ENCODE measurements around the gene CEP170.

DNA sequence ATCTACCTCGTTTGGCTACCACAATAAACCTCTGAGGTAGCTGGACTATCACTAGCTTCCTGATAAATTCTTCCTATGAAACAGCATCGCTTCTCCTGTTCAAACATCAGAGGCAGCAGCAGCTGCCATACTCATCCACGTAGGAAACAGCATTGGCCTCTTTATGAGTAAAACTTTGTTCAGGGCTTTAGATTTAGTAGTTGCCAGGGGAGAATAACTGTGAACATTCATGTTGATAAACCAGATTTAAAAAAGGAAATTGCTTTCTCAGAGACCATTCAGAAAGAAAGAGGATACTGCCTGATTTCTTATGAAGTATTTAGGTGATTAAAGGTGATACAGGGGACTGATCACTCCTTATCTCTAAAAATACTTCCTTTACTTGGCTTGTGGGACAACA is 7.2 kb downstream of the CEP170 start:
- TF ChIP-seq, protein P1, sequence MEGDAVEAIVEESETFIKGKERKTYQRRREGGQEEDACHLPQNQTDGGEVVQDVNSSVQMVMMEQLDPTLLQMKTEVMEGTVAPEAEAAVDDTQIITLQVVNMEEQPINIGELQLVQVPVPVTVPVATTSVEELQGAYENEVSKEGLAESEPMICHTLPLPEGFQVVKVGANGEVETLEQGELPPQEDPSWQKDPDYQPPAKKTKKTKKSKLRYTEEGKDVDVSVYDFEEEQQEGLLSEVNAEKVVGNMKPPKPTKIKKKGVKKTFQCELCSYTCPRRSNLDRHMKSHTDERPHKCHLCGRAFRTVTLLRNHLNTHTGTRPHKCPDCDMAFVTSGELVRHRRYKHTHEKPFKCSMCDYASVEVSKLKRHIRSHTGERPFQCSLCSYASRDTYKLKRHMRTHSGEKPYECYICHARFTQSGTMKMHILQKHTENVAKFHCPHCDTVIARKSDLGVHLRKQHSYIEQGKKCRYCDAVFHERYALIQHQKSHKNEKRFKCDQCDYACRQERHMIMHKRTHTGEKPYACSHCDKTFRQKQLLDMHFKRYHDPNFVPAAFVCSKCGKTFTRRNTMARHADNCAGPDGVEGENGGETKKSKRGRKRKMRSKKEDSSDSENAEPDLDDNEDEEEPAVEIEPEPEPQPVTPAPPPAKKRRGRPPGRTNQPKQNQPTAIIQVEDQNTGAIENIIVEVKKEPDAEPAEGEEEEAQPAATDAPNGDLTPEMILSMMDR (IDR thresholded peaks at IDR 0.05), result no peak
- TF ChIP-seq POLR2A (IDR thresholded peaks at IDR 0.05), result no peak

All from right lobe of liver (tissue), 4 donors.